Measurements from ENCODE around the gene CCDC180. TPM values are rescaled to one million over a fixed set of nuclear protein-coding genes. Genes with fewer than 3 reads are reported as not detected.

Gene CCDC180
- total RNA-seq, 1 donor from 2014 or later: 12.5 TPM

GRCh38 chr9:97313746-97314145 lies 6.3 kb downstream of the CCDC180 start:
- no peak overlapping the region for H3K27ac Mint-ChIP-seq
- no peak for TF ChIP-seq CTCF (IDR thresholded peaks at IDR 0.05; ENCODE audit: unreplicated experiment)
- no peaks in the 10 kb centered on the region for H3K27me3 Mint-ChIP-seq
- H3K9me3 Mint-ChIP-seq (ENCODE audit: low read depth): no peaks in the 10 kb centered on the region
- no peak for DNase-seq (ENCODE audit: low spot score, unreplicated experiment)
- H3K36me3 Mint-ChIP-seq (ENCODE audit: insufficient read depth): no peaks in the 10 kb centered on the region
- H3K4me3 Mint-ChIP-seq (ENCODE audit: low read depth): no peak overlapping the region
- H3K4me1 Mint-ChIP-seq (ENCODE audit: low read depth): no peaks in the 10 kb centered on the region

GRCh38 chr9:97314503-97314902 lies 7.0 kb downstream of the CCDC180 start:
- Mint-ChIP-seq H3K27ac (no peak overlapping the region), H3K4me3 (ENCODE audit: low read depth) (no peak overlapping the region), H3K4me1 (ENCODE audit: low read depth) (no peaks in the 10 kb centered on the region), H3K27me3 (no peaks in the 10 kb centered on the region), H3K9me3 (ENCODE audit: low read depth) (no peaks in the 10 kb centered on the region), H3K36me3 (ENCODE audit: insufficient read depth) (peaks cover 2% of the 10 kb centered on the region)
- no peak for DNase-seq (ENCODE audit: low spot score, unreplicated experiment)
- no peak for TF ChIP-seq CTCF (IDR thresholded peaks at IDR 0.05; ENCODE audit: unreplicated experiment)

GRCh38 chr9:97315550-97315949 lies 8.1 kb downstream of the CCDC180 start:
- no peak overlapping the region for H3K27ac Mint-ChIP-seq
- no peaks in the 10 kb centered on the region for H3K27me3 Mint-ChIP-seq
- DNase-seq (ENCODE audit: low spot score, unreplicated experiment): no peak
- TF ChIP-seq CTCF (IDR thresholded peaks at IDR 0.05; ENCODE audit: unreplicated experiment): no peak
- H3K4me3 Mint-ChIP-seq (ENCODE audit: low read depth): no peak overlapping the region
- H3K4me1 Mint-ChIP-seq (ENCODE audit: low read depth): no peaks in the 10 kb centered on the region
- H3K9me3 Mint-ChIP-seq (ENCODE audit: low read depth): no peaks in the 10 kb centered on the region
- H3K36me3 Mint-ChIP-seq (ENCODE audit: insufficient read depth): peaks cover 2% of the 10 kb centered on the region

GRCh38 chr9:97316904-97317303 lies 9.4 kb downstream of the CCDC180 start:
- Mint-ChIP-seq H3K27me3 (no peaks in the 10 kb centered on the region), H3K4me3 (ENCODE audit: low read depth) (no peak overlapping the region), H3K4me1 (ENCODE audit: low read depth) (no peaks in the 10 kb centered on the region), H3K27ac (no peak overlapping the region), H3K9me3 (ENCODE audit: low read depth) (no peaks in the 10 kb centered on the region), H3K36me3 (ENCODE audit: insufficient read depth) (peaks cover 2% of the 10 kb centered on the region)
- no peak for DNase-seq (ENCODE audit: low spot score, unreplicated experiment)
- no peak for TF ChIP-seq CTCF (IDR thresholded peaks at IDR 0.05; ENCODE audit: unreplicated experiment)

- Mint-ChIP-seq H3K27me3 (no peaks in the 10 kb centered on the region), H3K27ac (no peak overlapping the region), H3K9me3 (ENCODE audit: low read depth) (no peaks in the 10 kb centered on the region), H3K36me3 (ENCODE audit: insufficient read depth) (peaks cover 2% of the 10 kb centered on the region), H3K4me1 (ENCODE audit: low read depth) (no peaks in the 10 kb centered on the region), H3K4me3 (ENCODE audit: low read depth) (no peak overlapping the region)
- DNase-seq (ENCODE audit: low spot score, unreplicated experiment): no peak
- no peak for TF ChIP-seq CTCF (IDR thresholded peaks at IDR 0.05; ENCODE audit: unreplicated experiment)
Measured at GRCh38 chr9:97318433-97318832, 11.0 kb downstream of the CCDC180 start.
